Activated T-helper 2 cell treated with anti-CD3 and anti-CD28 coated beads, Interferon-gamma antibody, Interleukin-2, Interleukin-4, amounts not matched to agents 10 μg/mL and 5 μg/mL and 100 μg/mL, durations not matched to agents 14 hours and 24 hours and 36 hours (primary cell): ENCODE data around the gene CIITA. TPM values are rescaled to one million over a fixed set of nuclear protein-coding genes. Genes with fewer than 3 reads are reported as not detected.
A peak's percentile ranks its signal among the peaks of the same experiment; 100 is the strongest.

Source experiments
- DNase-seq: peaks from one replicate; pipeline ENCODE4 v3.0.0; 2021; ENCODE audit warnings: low spot score
- H3K27ac Mint-ChIP-seq: one replicate; pipeline ENCODE4 v1.8.0; 2021; ENCODE audit warnings: mixed read lengths
- H3K27me3 Mint-ChIP-seq: one replicate; pipeline ENCODE4 v1.8.0; 2021; ENCODE audit warnings: low read depth, mixed read lengths
- H3K36me3 Mint-ChIP-seq: one replicate; pipeline ENCODE4 v1.8.0; 2021; ENCODE audit warnings: low read depth, mixed read lengths
- H3K4me1 Mint-ChIP-seq: one replicate; pipeline ENCODE4 v1.8.0; 2021; ENCODE audit warnings: low read depth, mixed read lengths
- H3K4me3 Mint-ChIP-seq: one replicate; pipeline ENCODE4 v1.8.0; 2021; ENCODE audit warnings: low read depth, mild to moderate bottlenecking, moderate library complexity, mixed read lengths
- H3K9me3 Mint-ChIP-seq: one replicate; pipeline ENCODE4 v1.8.0; 2021; ENCODE audit warnings: mixed read lengths
- intact Hi-C: fragments of 100-400 bp; cut with micrococcal nuclease; formaldehyde crosslinking; loops from one replicate; pipeline ENCODE4 v1.15.1; 2023
- total RNA-seq: library from RNA; stranded (reverse); gene quantifications from 2 replicates; pipeline ENCODE4 v1.2.3, GENCODE V29; 2022

The CIITA gene
- total RNA-seq, 1 donor from 2014 or later: 8.6 TPM

GRCh38 chr16:10859658-10860057 is 17.3 kb upstream of the CIITA start:
- H3K4me3 Mint-ChIP-seq: no peak overlapping the region
- no peak for DNase-seq
- intact Hi-C loops: no loop called here
- no peaks in the 10 kb centered on the region for H3K36me3 Mint-ChIP-seq
- H3K9me3 Mint-ChIP-seq: peaks cover 8% of the 10 kb centered on the region
- peaks cover 2% of the 10 kb centered on the region for H3K4me1 Mint-ChIP-seq
- H3K27ac Mint-ChIP-seq: no peak overlapping the region
- H3K27me3 Mint-ChIP-seq: peaks cover 28% of the 10 kb centered on the region

- Mint-ChIP-seq H3K4me1 (peaks cover 5% of the 10 kb centered on the region), H3K9me3 (peaks cover 8% of the 10 kb centered on the region), H3K36me3 (no peaks in the 10 kb centered on the region), H3K27me3 (peaks cover 36% of the 10 kb centered on the region), H3K27ac (no peak overlapping the region), H3K4me3 (no peak overlapping the region)
- intact Hi-C loops: no loop called here
- DNase-seq: no peak
Measured at GRCh38 chr16:10862438-10862837, 14.6 kb upstream of the CIITA start.

- H3K27me3 Mint-ChIP-seq: peaks cover 28% of the 10 kb centered on the region
- H3K4me3 Mint-ChIP-seq: no peak overlapping the region
- no peaks in the 10 kb centered on the region for H3K36me3 Mint-ChIP-seq
- H3K9me3 Mint-ChIP-seq: no peaks in the 10 kb centered on the region
- no peak overlapping the region for H3K27ac Mint-ChIP-seq
- H3K4me1 Mint-ChIP-seq: peaks cover 33% of the 10 kb centered on the region
- intact Hi-C loops: no loop called here
- DNase-seq: no peak
Measured at GRCh38 chr16:10865991-10866966, 10.7 kb upstream of the CIITA start.

- no peaks in the 10 kb centered on the region for H3K9me3 Mint-ChIP-seq
- H3K27ac Mint-ChIP-seq: no peak overlapping the region
- H3K4me1 Mint-ChIP-seq: peaks cover 39% of the 10 kb centered on the region
Measured at GRCh38 chr16:10867199-10867598, 9.8 kb upstream of the CIITA start.

GRCh38 chr16:10868104-10868595 is 8.9 kb upstream of the CIITA start:
- no peak overlapping the region for H3K4me3 Mint-ChIP-seq
- peaks cover 46% of the 10 kb centered on the region for H3K4me1 Mint-ChIP-seq
- DNase-seq: no peak
- H3K36me3 Mint-ChIP-seq: no peaks in the 10 kb centered on the region
- intact Hi-C loops: no loop called here
- no peaks in the 10 kb centered on the region for H3K9me3 Mint-ChIP-seq
- no peak overlapping the region for H3K27ac Mint-ChIP-seq
- H3K27me3 Mint-ChIP-seq: peaks cover 14% of the 10 kb centered on the region

More at GRCh38 chr16:10867199-10867598, 9.8 kb upstream of the CIITA start:
- intact Hi-C loops: no loop called here
- H3K36me3 Mint-ChIP-seq: no peaks in the 10 kb centered on the region
- H3K27me3 Mint-ChIP-seq: peaks cover 18% of the 10 kb centered on the region
- no peak overlapping the region for H3K4me3 Mint-ChIP-seq
- no peak for DNase-seq

- Mint-ChIP-seq H3K27ac (no peak overlapping the region), H3K4me3 (no peak overlapping the region), H3K27me3 (peaks cover 14% of the 10 kb centered on the region), H3K9me3 (no peaks in the 10 kb centered on the region), H3K36me3 (no peaks in the 10 kb centered on the region), H3K4me1 (peaks cover 48% of the 10 kb centered on the region)
- DNase-seq: no peak
- intact Hi-C loops: loop anchor here (1.0 kb wide), 1 partner anchor 8 kb away; the partner anchor contains the start of gene CIITA
Measured at GRCh38 chr16:10868596-10869469, 8.2 kb upstream of the CIITA start.

GRCh38 chr16:10870137-10870776 is 6.7 kb upstream of the CIITA start:
- H3K27ac Mint-ChIP-seq: peak overlapping the region; percentile 81
- H3K27me3 Mint-ChIP-seq: peaks cover 6% of the 10 kb centered on the region
- peaks cover 58% of the 10 kb centered on the region for H3K4me1 Mint-ChIP-seq
- intact Hi-C loops: loop anchor here (2.0 to 10.0 kb wide), 3 partner anchors 49 to 715 kb away; partner anchors contain the start of genes LITAF and SOCS1
- H3K9me3 Mint-ChIP-seq: no peaks in the 10 kb centered on the region
- no peak for DNase-seq
- no peak overlapping the region for H3K4me3 Mint-ChIP-seq
- no peaks in the 10 kb centered on the region for H3K36me3 Mint-ChIP-seq

GRCh38 chr16:10870808-10871156 is 6.2 kb upstream of the CIITA start:
- intact Hi-C loops: loop anchor here (1.0 to 10.0 kb wide), 4 partner anchors 11 to 714 kb away; partner anchors contain the start of genes LITAF and SOCS1
- Mint-ChIP-seq H3K27me3 (peaks cover 6% of the 10 kb centered on the region), H3K9me3 (no peaks in the 10 kb centered on the region), H3K36me3 (no peaks in the 10 kb centered on the region), H3K4me1 (peaks cover 63% of the 10 kb centered on the region), H3K27ac (peak overlapping the region; percentile 81), H3K4me3 (no peak overlapping the region)
- DNase-seq: no peak

- H3K9me3 Mint-ChIP-seq: no peaks in the 10 kb centered on the region
- intact Hi-C loops: loop anchor here (1.0 to 10.0 kb wide), 4 partner anchors 10 to 713 kb away; partner anchors contain the start of genes LITAF and SOCS1
- H3K4me3 Mint-ChIP-seq: no peak overlapping the region
Measured at GRCh38 chr16:10871157-10871991, 5.6 kb upstream of the CIITA start.

GRCh38 chr16:10876315-10876714 is 687 bp upstream of the CIITA start:
- peaks cover 76% of the 10 kb centered on the region for H3K4me1 Mint-ChIP-seq
- H3K36me3 Mint-ChIP-seq: no peaks in the 10 kb centered on the region
- H3K9me3 Mint-ChIP-seq: no peaks in the 10 kb centered on the region
- no peak for DNase-seq
- peak overlapping the region; percentile 75 for H3K27ac Mint-ChIP-seq
- intact Hi-C loops: loop anchor here (2.0 to 10.0 kb wide), 5 partner anchors 38 to 708 kb away; partner anchors contain the start of genes LITAF and SOCS1
- peaks cover 4% of the 10 kb centered on the region for H3K27me3 Mint-ChIP-seq
- H3K4me3 Mint-ChIP-seq: peak overlapping the region; percentile 80

More at GRCh38 chr16:10871157-10871991, 5.6 kb upstream of the CIITA start:
- peak overlapping the region; percentile 60 for H3K27ac Mint-ChIP-seq
- DNase-seq: peak; percentile 61
- peaks cover 67% of the 10 kb centered on the region for H3K4me1 Mint-ChIP-seq
- H3K27me3 Mint-ChIP-seq: peaks cover 6% of the 10 kb centered on the region
- no peaks in the 10 kb centered on the region for H3K36me3 Mint-ChIP-seq

GRCh38 chr16:10877472-10877946 is 507 bp downstream of the CIITA start:
- no peaks in the 10 kb centered on the region for H3K9me3 Mint-ChIP-seq
- DNase-seq: no peak
- H3K4me1 Mint-ChIP-seq: peaks cover 74% of the 10 kb centered on the region
- peak overlapping the region; percentile 80 for H3K4me3 Mint-ChIP-seq
- no peaks in the 10 kb centered on the region for H3K36me3 Mint-ChIP-seq
- H3K27ac Mint-ChIP-seq: peak overlapping the region; percentile 75
- intact Hi-C loops: loop anchor here (1.0 to 10.0 kb wide), 6 partner anchors 8 to 707 kb away; partner anchors contain the start of genes LITAF and SOCS1
- H3K27me3 Mint-ChIP-seq: peaks cover 4% of the 10 kb centered on the region
